Activated T-helper 1 cell treated with anti-CD3 and anti-CD28 coated beads, Interleukin-2, amount 50 U/mL, for 16 hours (primary cell): ENCODE data around the gene FBLN1.
"Not testable (repeated sequence)": the region's sequence is repeated elsewhere in the genome, so short reads cannot be mapped to it uniquely, and the experiment has no call there.

Source experiments
- DNase-seq, 2 donors: peaks; one replicate each; pipeline ENCODE4 v3.0.0-alpha.2; 2020; ENCODE audit warnings: low read depth in 1 of 2, low spot score in 1 of 2

FBLN1 gene

GRCh38 chr22:45582955-45583320 is 80.3 kb downstream of the FBLN1 start:
- no peak for DNase-seq

GRCh38 chr22:45583504-45583903 is 80.8 kb downstream of the FBLN1 start:
- DNase-seq, result no peak

GRCh38 chr22:45584121-45584570 is 81.5 kb downstream of the FBLN1 start:
- no peak for DNase-seq

- DNase-seq, result no peak
These were observed 82.1 kb downstream of the FBLN1 start for GRCh38 chr22:45584621-45585436.

GRCh38 chr22:45585437-45585755 is 82.7 kb downstream of the FBLN1 start:
- DNase-seq, result no peak

GRCh38 chr22:45585946-45586540 is 83.4 kb downstream of the FBLN1 start:
- DNase-seq, result no peak

GRCh38 chr22:45586651-45587405 is 84.1 kb downstream of the FBLN1 start:
- no peak for DNase-seq

GRCh38 chr22:45587638-45588505 is 85.2 kb downstream of the FBLN1 start:
- no peak for DNase-seq

GRCh38 chr22:45589556-45589955 is 86.9 kb downstream of the FBLN1 start:
- DNase-seq, result no peak

GRCh38 chr22:45590262-45590661 is 87.6 kb downstream of the FBLN1 start:
- DNase-seq, result no peak

- not testable (repeated sequence) for DNase-seq
These were observed 89.0 kb downstream of the FBLN1 start for GRCh38 chr22:45591633-45592213.

- DNase-seq, result no peak
These were observed 91.6 kb downstream of the FBLN1 start for GRCh38 chr22:45594123-45594941.

GRCh38 chr22:45597460-45598192 is 94.9 kb downstream of the FBLN1 start:
- no peak for DNase-seq

GRCh38 chr22:45598596-45599217 is 96.0 kb downstream of the FBLN1 start:
- DNase-seq, result no peak

GRCh38 chr22:45599836-45600577 is 97.3 kb downstream of the FBLN1 start:
- no peak for DNase-seq

- DNase-seq, result no peak
These were observed 98.4 kb downstream of the FBLN1 start for GRCh38 chr22:45600790-45601730.
